Heart left ventricle (tissue), 16 donors: ENCODE data around the gene AGRN. TPM values are rescaled to one million over a fixed set of nuclear protein-coding genes. Genes with fewer than 3 reads are reported as not detected.

Source experiments
- ATAC-seq, 4 donors: fragments of 200-7000 bp; cut with Tn5 transposase; one replicate each; pipeline ENCODE4 v1.9.1; 2020 to 2022; ENCODE audit warnings: moderate library complexity in 4 of 4, mild to moderate bottlenecking in 3 of 4, moderate number of reproducible peaks in 1 of 4
- DNase-seq, 5 donors: peaks; one replicate each; pipeline ENCODE4 v3.0.0-alpha.2; 2020
- H3K27ac ChIP-seq, 12 donors: fragments of 200-600 bp; sonication (generic) in 4 of 12; one replicate each; pipeline versions ENCODE4 v1.5.0 to v1.8.0; 2016 to 2022; ENCODE audit warnings: mild to moderate bottlenecking in 2 of 12
- H3K27me3 ChIP-seq, 9 donors: fragments of 200-600 bp; sonication (generic) in 2 of 9; one replicate each; pipeline versions ENCODE4 v1.5.1 to v1.8.0; 2016 to 2022; ENCODE audit warnings: mild to moderate bottlenecking in 3 of 9
- H3K36me3 ChIP-seq, 9 donors: fragments of 200-600 bp; sonication (generic) in 2 of 9; one replicate each; pipeline versions ENCODE4 v1.5.0 to v1.8.0; 2018 to 2022; ENCODE audit warnings: mild to moderate bottlenecking in 2 of 9
- H3K4me1 ChIP-seq, 12 donors: fragments of 200-600 bp; sonication (generic) in 4 of 12; one replicate each; pipeline versions ENCODE4 v1.5.0 to v1.8.0; 2016 to 2022; ENCODE audit warnings: mild to moderate bottlenecking in 3 of 12
- H3K4me3 ChIP-seq, 12 donors: fragments of 200-600 bp; sonication (generic) in 4 of 12; one replicate each; pipeline versions ENCODE4 v1.5.0 to v1.8.0; 2017 to 2022; ENCODE audit warnings: mild to moderate bottlenecking in 9 of 12, moderate library complexity in 4 of 12
- H3K9me3 ChIP-seq, 12 donors: fragments of 200-600 bp; sonication (generic) in 4 of 12; one replicate each; pipeline versions ENCODE4 v1.5.0 to v1.8.0; 2016 to 2022; ENCODE audit warnings: mild to moderate bottlenecking in 1 of 12
- CTCF ChIP-seq, 12 donors: fragments of 200-600 bp; sonication (generic) in 4 of 12; IDR thresholded peaks; one replicate each; pipeline versions ENCODE4 v1.5.0 to v1.8.0; 2018 to 2022; ENCODE audit warnings: antibody characterized with exemption in 12 of 12, mild to moderate bottlenecking in 5 of 12
- POLR2A ChIP-seq, 2 donors: fragments of 450-650 bp; IDR thresholded peaks; one replicate each; pipeline ENCODE4 v1.6.1; 2017; ENCODE audit warnings: antibody characterized with exemption in 2 of 2, mild to moderate bottlenecking in 2 of 2, moderate library complexity in 2 of 2
- WGBS, 4 donors: extraction: QIAGEN DNeasy Blood & Tissue Kit in 2 of 4; methylation state at CpG; one replicate each; pipeline versions ENCODE4 v1.1.5 to v1.1.7; 2013 to 2018; 5-methylcytosine and 5-hydroxymethylcytosine counted together
- intact Hi-C, 10 donors: fragments of 100-400 bp; cut with DNase I; formaldehyde crosslinking; loops; one replicate each; pipeline versions ENCODE4 v1.11.1 to v1.14.2; 2022
- polyA plus RNA-seq, 2 donors: library from polyadenylated mRNA; stranded (reverse); fragments of 200-250 nt; gene quantifications; one replicate each; pipeline ENCODE4 v1.2.3, GENCODE V29; 2013
- total RNA-seq, 9 donors: library from RNA; depleted of rRNA in 2 of 9; stranded (reverse); fragments of >200 nt in 2 of 9; fragmentation: NEBNext Ultra II Directional in 3 of 9; extraction: Animal tissue kit (Norgen Biotek cat#: 25700) in 3 of 9; gene quantifications; one replicate each; pipeline versions ENCODE4 v1.1.0 to v1.2.4, GENCODE V29; 2016 to 2023
- donor health status: ischemic (EF 13 %, LVEDD 7.1; RV severe dilation, severe dysfunction).
- donor health status: healthy with polysubstance abuse.
- donor health status: DM: no; HTN: yes; CAD: no.
- donor health status: DM: no; HTN: no; CAD: no.
- donor health status: ischemic (EF 25% LVEDD 6.9; RV normal size, moderate dysfunction).
- donor health status: ischemic (EF 25% LVEDD 5.7; RV mildly dilated, moderate dysfunction).
- donor health status: healthy.
- donor health status: DM: yes; HTN: yes; CAD: no.
- donor health status: ischemic (EF 35%, LVEDD 5.7; RV mildly dilated, moderate dysfunction).
- donor health status: nonischemic (EF 11% LVEDD 7.7; RV severe dilation, severe dysfunction).
- donor health status: DM: yes; HTN: yes; CAD: no.
- donor health status: PGD.
- donor health status: ischemic (EF 29% LVEDD 5.4; RV normal size, mild dysfunction).
- donor health status: nonischemic (EF 23%, LVEDD 6.1; RV moderate dilation, normal function).

AGRN gene
- total and polyA plus RNA-seq, 11 donors, result 9.7 to 45.7 (median 18.6) TPM

- intact Hi-C loops, result loop anchor here in 4 of 10 donors (2.0 to 10.0 kb wide), 5 partner anchors 82 to 332 kb away; partner anchors contain the start of gene C1orf159 (in 1 of the 4)
- TF ChIP-seq POLR2A (IDR thresholded peaks at IDR 0.05) (peak in 1 of 2 donors; percentile 6), CTCF (IDR thresholded peaks at IDR 0.05) (peak; percentile 62 to 79 (median 66))
- 9 to 41% (median 23%) methylated on average over 14 to 73 of the region's 73 CpGs for WGBS, 4 donors
- Histone ChIP-seq H3K27ac (no peak overlapping the region), H3K4me1 (peaks cover 3 to 26% (median 14%) of the 10 kb centered on the region in 12 donors), H3K27me3 (peaks cover 0 to 47% (median 0%) of the 10 kb centered on the region in 9 donors), H3K4me3 (peak overlapping the region; percentile 7 to 61 (median 50)), H3K36me3 (no peaks in the 10 kb centered on the region), H3K9me3 (no peaks in the 10 kb centered on the region)
- DNase-seq (peak; percentile 75 to 87 (median 84)), ATAC-seq (peak; percentile 55 to 89 (median 80))
Measured at GRCh38 chr1:1033009-1033587, 13.2 kb downstream of the AGRN start.

GRCh38 chr1:1033731-1034438 is 14.0 kb downstream of the AGRN start:
- intact Hi-C loops, result loop anchor here in 4 of 10 donors (2.0 to 10.0 kb wide), 5 partner anchors 81 to 331 kb away; partner anchors contain the start of gene C1orf159 (in 1 of the 4)
- no peak for DNase-seq
- Histone ChIP-seq H3K4me3 (peak overlapping the region; percentile 16 to 58 (median 38)), H3K9me3 (no peaks in the 10 kb centered on the region), H3K4me1 (peaks cover 3 to 27% (median 14%) of the 10 kb centered on the region in 12 donors), H3K27me3 (peaks cover 0 to 53% (median 0%) of the 10 kb centered on the region in 9 donors), H3K36me3 (no peaks in the 10 kb centered on the region), H3K27ac (no peak overlapping the region)
- WGBS, 4 donors, result 18 to 63% (median 31%) methylated on average over 28 to 71 of the region's 71 CpGs
- no peak for ATAC-seq
- TF ChIP-seq POLR2A (IDR thresholded peaks at IDR 0.05) (no peak), CTCF (IDR thresholded peaks at IDR 0.05) (no peak)

- ATAC-seq (no peak), DNase-seq (no peak)
- Histone ChIP-seq H3K36me3 (no peaks in the 10 kb centered on the region), H3K9me3 (no peaks in the 10 kb centered on the region), H3K27ac (no peak overlapping the region), H3K27me3 (peaks cover 0 to 57% (median 0%) of the 10 kb centered on the region in 9 donors), H3K4me1 (peaks cover 3 to 32% (median 14%) of the 10 kb centered on the region in 12 donors), H3K4me3 (peak overlapping the region in 8 of 12 donors; percentile 16 to 58 (median 38))
- WGBS, 4 donors, result 48 to 70% (median 56%) methylated on average over 24 to 30 of the region's 30 CpGs; no CpG with 5 or more reads in 1 of the 4 donors
- TF ChIP-seq POLR2A (IDR thresholded peaks at IDR 0.05), result no peak
- no peak for TF ChIP-seq CTCF (IDR thresholded peaks at IDR 0.05)
- intact Hi-C loops, result loop anchor here in 3 of 10 donors (5.0 to 10.0 kb wide), 4 partner anchors 80 to 330 kb away; partner anchors contain the start of gene C1orf159 (in 1 of the 3)
Measured at GRCh38 chr1:1034439-1034781, 14.5 kb downstream of the AGRN start.
